GM18517 (cell line): ENCODE measurements around the gene CBLN4.

Source experiments
- ATAC-seq: cut with Tn5 transposase; IDR thresholded peaks from one replicate; pipeline ENCODE4 v1.9.1; 2021; ENCODE audit warnings: mild to moderate bottlenecking, moderate library complexity; ENCODE audit not compliant: unreplicated experiment

Gene CBLN4

GRCh38 chr20:55947701-55948100 lies 57.6 kb downstream of the CBLN4 start:
- no peak for ATAC-seq
